Skeletal muscle tissue (tissue), 4 donors: Measurements from ENCODE around the gene XPNPEP3. TPM values are rescaled to one million over a fixed set of nuclear protein-coding genes. Genes with fewer than 3 reads are reported as not detected.
"Not testable (repeated sequence)": the region's sequence is repeated elsewhere in the genome, so short reads cannot be mapped to it uniquely, and the experiment has no call there.

Experiments
- H3K27ac ChIP-seq: one replicate; pipeline ENCODE4 v1.7.0; 2013; ENCODE audit warnings: mild to moderate bottlenecking, low read depth, low read length, inconsistent platforms
- H3K27me3 ChIP-seq, 3 donors: one replicate each; pipeline ENCODE4 v1.7.0; 2013; ENCODE audit warnings: low read length in 3 of 3; ENCODE audit not compliant: control insufficient read depth in 3 of 3, insufficient read depth in 3 of 3
- H3K36me3 ChIP-seq, 3 donors: one replicate each; pipeline ENCODE4 v1.7.0; 2013; ENCODE audit warnings: low read length in 3 of 3; ENCODE audit not compliant: control insufficient read depth in 3 of 3, insufficient read depth in 3 of 3
- H3K4me1 ChIP-seq, 3 donors: one replicate each; pipeline ENCODE4 v1.7.0; 2013; ENCODE audit warnings: low read length in 3 of 3, mild to moderate bottlenecking in 3 of 3; ENCODE audit not compliant: control insufficient read depth in 3 of 3, insufficient read depth in 3 of 3
- H3K4me3 ChIP-seq, 3 donors: one replicate each; pipeline ENCODE4 v1.7.0; 2013; ENCODE audit warnings: low read length in 3 of 3
- H3K9ac ChIP-seq, 3 donors: one replicate each; pipeline ENCODE4 v1.7.0; 2013; ENCODE audit warnings: low read length in 3 of 3, mild to moderate bottlenecking in 3 of 3, moderate library complexity in 2 of 3, low read depth in 1 of 3
- H3K9me3 ChIP-seq, 3 donors: one replicate each; pipeline ENCODE4 v1.7.0; 2013; ENCODE audit warnings: low read length in 3 of 3; ENCODE audit not compliant: control insufficient read depth in 3 of 3
- total RNA-seq: library from RNA; depleted of rRNA; stranded (reverse); fragments of >200 nt; gene quantifications from one replicate; pipeline ENCODE4 v1.2.3, GENCODE V29; 2014
- donor health status: Osteomylitis.

Gene XPNPEP3
- total RNA-seq, 1 donor from 2014 or later = 8.9 TPM

DNA sequence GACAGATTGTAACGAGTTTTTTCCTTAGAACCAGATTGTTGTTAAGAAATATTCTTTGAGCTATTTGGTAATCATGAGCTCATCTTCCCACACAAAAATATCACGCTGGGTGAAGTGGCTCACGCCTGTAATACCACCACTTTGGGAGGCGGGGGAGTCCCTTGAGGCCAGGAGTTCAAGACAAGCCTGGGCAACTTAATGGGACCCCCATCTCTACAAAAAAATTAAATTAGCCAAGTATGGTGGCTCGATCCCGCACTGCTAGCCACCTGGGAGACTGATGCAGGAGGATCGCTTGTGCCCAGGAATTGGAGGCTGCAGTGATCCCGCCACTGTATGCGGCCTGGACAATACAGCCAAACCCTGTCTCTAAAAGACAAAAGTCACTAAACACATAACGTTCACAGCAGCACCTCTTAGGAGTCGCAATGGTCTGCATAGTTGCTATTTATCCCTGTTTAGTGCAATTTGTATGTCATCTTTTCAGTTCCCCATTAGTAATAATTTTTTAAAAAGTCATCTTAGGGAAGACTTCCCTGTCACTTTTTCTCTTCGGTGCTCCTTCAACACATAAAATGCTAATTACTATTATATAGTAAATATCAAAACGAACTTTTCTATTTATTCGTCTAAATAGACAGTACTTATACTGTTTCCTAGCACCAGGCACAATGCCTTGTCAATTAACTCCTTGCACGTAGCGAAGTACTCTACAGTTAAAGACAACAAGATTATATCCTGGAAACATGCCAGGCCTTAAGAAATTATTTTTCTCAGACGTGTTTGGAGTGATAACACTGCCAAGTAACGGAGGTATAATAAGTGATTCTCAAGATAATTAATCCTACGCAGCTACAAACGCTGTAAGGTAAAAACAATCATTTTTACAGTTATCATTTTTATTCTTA, 1.6 kb upstream of the XPNPEP3 start:
- H3K4me1 ChIP-seq = peaks cover 37 to 49% (median 47%) of the 10 kb centered on the region in 3 donors

DNA sequence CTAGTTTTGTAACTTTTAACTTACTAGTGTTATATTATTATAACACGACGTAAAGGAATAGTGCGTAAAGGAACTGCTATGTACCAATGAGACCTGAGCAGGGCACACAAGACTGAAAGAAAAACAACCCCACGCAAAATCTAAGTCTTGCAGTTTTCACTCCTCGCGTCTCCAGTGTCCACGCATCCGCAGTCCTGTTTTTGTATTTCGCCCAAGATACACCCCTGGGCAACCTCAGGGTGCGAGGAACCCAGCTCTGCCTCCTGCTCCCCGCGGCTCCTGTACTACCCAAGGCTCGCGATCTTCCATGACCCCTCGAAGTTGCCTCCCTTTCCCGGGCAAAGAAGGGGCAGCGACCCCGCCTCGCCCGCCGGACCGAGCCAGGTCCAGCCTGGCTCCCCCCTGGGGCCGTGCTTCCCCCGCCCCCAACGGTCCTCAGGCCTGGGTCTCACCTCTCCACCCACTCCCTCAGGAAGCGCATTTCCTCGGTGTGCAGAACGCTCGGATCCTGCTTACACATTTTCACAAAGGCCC, 902 bp upstream of the XPNPEP3 start:
- Histone ChIP-seq H3K36me3 (peaks cover 0 to 2% (median 0%) of the 10 kb centered on the region in 3 donors), H3K9ac (peak overlapping the region; percentile 97 to 99 (median 97)), H3K27me3 (no peaks in the 10 kb centered on the region), H3K9me3 (no peaks in the 10 kb centered on the region), H3K4me3 (peak overlapping the region; percentile 89 to 100 (median 97)), H3K27ac (peak overlapping the region; percentile 97), H3K4me1 (peaks cover 37 to 48% (median 47%) of the 10 kb centered on the region in 3 donors)

More for the DNA sequence above, 1.6 kb upstream of the XPNPEP3 start:
- no peaks in the 10 kb centered on the region for H3K27me3 ChIP-seq
- H3K9ac ChIP-seq = peak overlapping the region; percentile 97 to 99 (median 97)
- H3K27ac ChIP-seq = peak overlapping the region; percentile 97
- H3K9me3 ChIP-seq = no peaks in the 10 kb centered on the region
- peaks cover under 1 to 2% (median 1%) of the 10 kb centered on the region in 3 donors for H3K36me3 ChIP-seq
- H3K4me3 ChIP-seq = peak overlapping the region; percentile 89 to 100 (median 97)

DNA sequence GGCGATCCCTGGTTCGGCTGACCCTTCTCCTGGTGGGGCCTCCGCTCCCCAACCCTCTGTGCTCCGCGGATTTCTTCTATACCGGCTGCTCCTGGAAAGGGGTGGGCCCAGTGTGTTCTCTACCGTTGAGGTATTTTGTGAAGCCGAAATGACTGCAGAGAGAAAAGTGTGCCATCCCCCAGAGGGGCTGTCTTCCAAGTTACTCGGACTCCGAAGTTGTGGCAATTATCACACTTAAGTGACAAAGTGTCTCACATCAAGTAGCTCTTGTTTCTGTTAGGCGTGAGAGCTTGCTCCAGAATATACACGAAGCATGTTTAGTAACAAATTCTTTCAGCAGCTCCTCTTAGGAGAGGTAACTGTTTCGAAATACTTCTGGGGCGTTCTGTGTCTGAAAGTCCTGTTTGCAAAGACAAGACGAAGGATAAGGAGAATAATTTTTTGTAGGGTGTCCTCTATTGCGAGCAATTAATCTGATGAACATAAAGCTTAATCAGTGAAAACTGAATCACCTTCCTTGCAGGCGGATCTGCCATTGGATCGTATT, 434 bp downstream of the XPNPEP3 start:
- H3K9ac ChIP-seq = peak overlapping the region; percentile 97 to 99 (median 99)
- no peaks in the 10 kb centered on the region for H3K9me3 ChIP-seq
- peak overlapping the region; percentile 97 for H3K27ac ChIP-seq
- H3K4me3 ChIP-seq = peak overlapping the region; percentile 89 to 100 (median 97)
- no peaks in the 10 kb centered on the region for H3K27me3 ChIP-seq
- H3K36me3 ChIP-seq = peaks cover 2 to 7% (median 4%) of the 10 kb centered on the region in 3 donors
- H3K4me1 ChIP-seq = peaks cover 37 to 41% (median 40%) of the 10 kb centered on the region in 3 donors

DNA sequence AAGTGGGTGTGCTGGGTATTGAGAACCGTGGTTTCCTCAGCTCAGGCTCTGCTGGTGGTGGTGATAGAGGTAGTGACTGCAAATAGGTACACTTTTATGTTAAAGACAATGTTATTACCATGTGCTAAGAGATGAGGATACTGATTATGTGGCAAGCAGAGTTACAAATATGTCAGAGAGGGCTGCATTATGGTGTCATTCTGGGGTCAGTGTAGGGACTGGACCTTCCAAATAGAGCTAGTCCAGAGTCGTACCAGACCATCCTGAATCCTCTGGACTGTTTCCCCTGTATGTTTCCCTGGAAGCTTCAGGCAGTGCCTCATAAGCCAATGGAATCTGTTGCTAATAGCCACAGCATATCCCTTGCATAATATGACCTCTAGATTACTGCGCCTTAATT, 5.1 kb downstream of the XPNPEP3 start, which contains the start of gene DNAJB7:
Gene DNAJB7, minus strand, starts transcription at position 101 of the 400 bp plus-strand sequence. CDS start 119 bp downstream, outside the sequence.
- Histone ChIP-seq H3K27me3 (no peaks in the 10 kb centered on the region), H3K4me3 (no peak within 1 kb of the TSS), H3K27ac (no peak within 1 kb of the TSS), H3K4me1 (peaks cover 9 to 13% (median 10%) of the 10 kb centered on the region in 3 donors), H3K9ac (no peak within 1 kb of the TSS), H3K36me3 (peaks cover 0 to 7% (median 4%) of the 10 kb centered on the region in 3 donors), H3K9me3 (no peaks in the 10 kb centered on the region)

DNA sequence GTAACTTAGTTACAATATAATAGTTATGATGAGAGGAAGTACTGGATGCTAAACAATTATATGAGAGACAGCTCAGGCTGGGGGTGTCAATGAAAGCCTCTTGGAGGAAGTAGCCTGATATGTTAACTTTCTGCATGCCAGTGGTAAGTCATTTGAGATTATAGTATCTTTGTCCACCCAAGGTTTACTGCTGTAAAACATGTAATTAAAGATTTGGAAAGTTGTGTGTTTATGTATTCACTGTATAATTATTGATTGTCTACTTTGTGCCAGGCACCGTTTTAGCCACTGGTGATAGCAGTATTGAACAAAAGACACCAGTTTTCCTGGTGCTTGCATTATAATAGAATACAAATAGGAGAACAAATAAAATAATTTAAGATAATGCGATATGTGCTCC, 5.6 kb downstream of the XPNPEP3 start:
- no peaks in the 10 kb centered on the region for H3K9me3 ChIP-seq
- H3K36me3 ChIP-seq = peaks cover 0 to 7% (median 4%) of the 10 kb centered on the region in 3 donors
- H3K9ac ChIP-seq = no peak overlapping the region
- H3K27me3 ChIP-seq = no peaks in the 10 kb centered on the region
- no peak overlapping the region for H3K4me3 ChIP-seq
- H3K4me1 ChIP-seq = peaks cover 8 to 9% (median 8%) of the 10 kb centered on the region in 3 donors
- no peak overlapping the region for H3K27ac ChIP-seq

DNA sequence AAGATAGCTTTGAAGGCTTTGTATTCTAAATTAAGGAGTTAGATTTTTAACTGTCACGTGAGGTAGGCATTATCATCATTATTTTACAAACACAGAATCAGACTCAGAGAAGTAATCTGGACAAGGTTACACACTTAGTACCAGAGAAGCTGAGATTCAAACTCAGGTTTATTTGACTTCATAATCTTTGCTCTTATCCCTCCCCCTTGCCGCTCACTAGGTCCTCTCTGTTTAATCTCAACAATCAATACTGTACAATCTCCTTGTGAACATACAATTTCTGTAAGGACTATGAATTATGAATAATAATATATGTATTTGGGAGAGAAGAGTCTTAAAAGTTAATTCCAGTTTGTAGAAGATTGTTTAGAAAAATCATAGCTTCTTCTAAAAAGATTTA, 10.2 kb downstream of the XPNPEP3 start:
- no peaks in the 10 kb centered on the region for H3K4me1 ChIP-seq
- H3K4me3 ChIP-seq = no peak overlapping the region

DNA sequence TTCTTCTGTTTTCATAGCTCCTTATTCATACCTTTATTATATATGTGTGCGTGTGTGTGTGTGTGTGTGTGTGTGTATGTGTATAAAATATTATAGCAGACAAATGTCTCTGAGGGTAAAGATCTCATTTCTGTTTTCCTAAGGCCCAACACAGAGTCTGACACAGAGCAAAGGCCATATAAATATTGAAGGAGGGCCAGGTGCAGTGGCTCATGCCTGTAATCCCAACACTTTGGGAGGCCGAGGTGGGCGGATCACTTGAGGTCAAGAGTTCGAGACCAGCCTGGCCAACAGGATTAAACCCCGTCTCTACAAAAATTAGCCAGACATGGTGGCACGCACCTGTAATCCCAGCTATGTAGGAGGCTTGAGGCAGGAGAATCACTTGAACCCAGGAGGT, 11.4 kb downstream of the XPNPEP3 start:
- peaks cover 0 to 14% (median 4%) of the 10 kb centered on the region in 3 donors for H3K36me3 ChIP-seq
- not testable (repeated sequence) for H3K4me1 ChIP-seq, H3K27me3 ChIP-seq, H3K9me3 ChIP-seq, H3K27ac ChIP-seq, H3K4me3 ChIP-seq, H3K9ac ChIP-seq

More for the DNA sequence above, 10.2 kb downstream of the XPNPEP3 start:
- no peaks in the 10 kb centered on the region for H3K27me3 ChIP-seq
- H3K36me3 ChIP-seq = peaks cover 0 to 14% (median 4%) of the 10 kb centered on the region in 3 donors
- no peak overlapping the region for H3K9ac ChIP-seq
- H3K9me3 ChIP-seq = no peaks in the 10 kb centered on the region
- no peak overlapping the region for H3K27ac ChIP-seq

DNA sequence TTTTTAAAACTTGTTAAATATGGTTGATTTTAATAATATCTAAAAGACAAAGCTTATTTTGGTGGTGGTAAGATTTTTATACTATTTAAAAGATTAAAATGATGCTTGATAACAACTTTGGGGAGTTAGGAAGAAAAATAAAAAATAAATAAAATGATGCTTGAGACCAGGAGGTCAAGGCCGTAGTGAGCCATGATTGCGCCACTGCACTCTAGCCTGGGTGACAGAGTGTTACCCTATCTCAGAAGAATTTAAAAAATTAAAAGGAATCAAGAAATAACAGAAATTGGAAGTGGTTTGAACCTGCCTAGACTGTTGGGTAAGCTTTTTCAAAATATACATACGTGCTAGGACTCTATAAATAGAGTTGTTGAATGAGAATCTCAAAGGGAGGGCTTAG, 17.1 kb downstream of the XPNPEP3 start:
- no peaks in the 10 kb centered on the region for H3K4me1 ChIP-seq
- no peaks in the 10 kb centered on the region for H3K27me3 ChIP-seq
- H3K27ac ChIP-seq = no peak overlapping the region
- H3K36me3 ChIP-seq = peaks cover 0 to 14% (median 4%) of the 10 kb centered on the region in 3 donors
- H3K4me3 ChIP-seq = no peak overlapping the region
- H3K9ac ChIP-seq = no peak overlapping the region
- H3K9me3 ChIP-seq = no peaks in the 10 kb centered on the region

DNA sequence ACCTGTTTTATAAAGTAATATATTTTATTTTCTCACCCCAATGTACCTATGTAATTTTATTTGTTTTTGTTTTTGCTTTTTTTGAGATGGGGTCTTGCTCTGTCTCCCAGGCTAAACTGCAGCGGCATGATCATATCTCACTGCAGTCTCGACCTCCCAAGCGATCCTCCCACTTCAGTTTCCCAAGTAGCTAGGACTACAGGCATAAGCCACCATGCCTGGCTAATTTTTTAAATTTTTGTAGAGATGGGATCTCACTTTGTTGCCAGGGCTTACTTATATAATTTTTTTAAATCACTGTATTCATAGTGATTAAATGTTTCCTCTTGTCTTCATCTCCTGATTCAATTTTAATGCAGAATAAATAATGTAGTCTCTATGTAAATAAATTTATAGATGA, 18.2 kb downstream of the XPNPEP3 start:
- Histone ChIP-seq H3K27me3 (no peaks in the 10 kb centered on the region), H3K4me3 (no peak overlapping the region), H3K27ac (no peak overlapping the region), H3K9me3 (no peaks in the 10 kb centered on the region), H3K9ac (no peak overlapping the region), H3K36me3 (peaks cover 0 to 9% (median 2%) of the 10 kb centered on the region in 3 donors), H3K4me1 (no peaks in the 10 kb centered on the region)
